GM21360 (cell line): ENCODE results near the gene ASCC3.
"Not testable (repeated sequence)": the region's sequence is repeated elsewhere in the genome, so short reads cannot be mapped to it uniquely, and the experiment has no call there.

Experiments
- ATAC-seq: cut with Tn5 transposase; IDR thresholded peaks from one replicate; pipeline ENCODE4 v1.9.1; 2021; ENCODE audit warnings: mild to moderate bottlenecking, moderate library complexity; ENCODE audit not compliant: unreplicated experiment

Gene ASCC3

GRCh38 chr6:100886076-100886475, 4.9 kb upstream of the ASCC3 start:
- no peak for ATAC-seq

- no peak for ATAC-seq
Observed at GRCh38 chr6:100883347-100883746, 2.2 kb upstream of the ASCC3 start.

- peak; percentile 6 for ATAC-seq
Observed at GRCh38 chr6:100881707-100882040, 545 bp upstream of the ASCC3 start.

- ATAC-seq, result no peak
Observed at GRCh38 chr6:100880149-100880852, 828 bp downstream of the ASCC3 start.

- ATAC-seq, result no peak
Observed at GRCh38 chr6:100879317-100879716, 1.8 kb downstream of the ASCC3 start.

GRCh38 chr6:100877851-100878250, 3.3 kb downstream of the ASCC3 start:
- no peak for ATAC-seq

GRCh38 chr6:100876251-100876650, 4.9 kb downstream of the ASCC3 start:
- ATAC-seq, result no peak

- ATAC-seq, result no peak
Observed at GRCh38 chr6:100865525-100865924, 15.6 kb downstream of the ASCC3 start.

- no peak for ATAC-seq
Observed at GRCh38 chr6:100862063-100862462, 19.1 kb downstream of the ASCC3 start.

- ATAC-seq, result no peak
Observed at GRCh38 chr6:100856146-100856545, 25.0 kb downstream of the ASCC3 start.

GRCh38 chr6:100851819-100852218, 29.3 kb downstream of the ASCC3 start:
- no peak for ATAC-seq

GRCh38 chr6:100850174-100850573, 31.0 kb downstream of the ASCC3 start:
- ATAC-seq, result no peak

- ATAC-seq, result no peak
Observed at GRCh38 chr6:100846276-100846675, 34.9 kb downstream of the ASCC3 start.

- ATAC-seq, result no peak
Observed at GRCh38 chr6:100845676-100846075, 35.5 kb downstream of the ASCC3 start.

- ATAC-seq, result no peak
Observed at GRCh38 chr6:100839419-100839818, 41.7 kb downstream of the ASCC3 start.

- no peak for ATAC-seq
Observed at GRCh38 chr6:100838011-100838410, 43.1 kb downstream of the ASCC3 start.

GRCh38 chr6:100833972-100834574, 47.1 kb downstream of the ASCC3 start:
- ATAC-seq, result no peak

GRCh38 chr6:100829077-100829595, 52.0 kb downstream of the ASCC3 start:
- not testable (repeated sequence) for ATAC-seq

- no peak for ATAC-seq
Observed at GRCh38 chr6:100823041-100823440, 58.1 kb downstream of the ASCC3 start.

- no peak for ATAC-seq
Observed at GRCh38 chr6:100818066-100818465, 63.1 kb downstream of the ASCC3 start.

GRCh38 chr6:100810015-100810414, 71.1 kb downstream of the ASCC3 start:
- no peak for ATAC-seq

GRCh38 chr6:100809346-100809745, 71.8 kb downstream of the ASCC3 start:
- ATAC-seq, result no peak
